Forelimb muscle (tissue), 1 donor: ENCODE data around the gene PRAMEF11. TPM values are rescaled to one million over a fixed set of nuclear protein-coding genes. Genes with fewer than 3 reads are reported as not detected.

Source experiments
- polyA plus RNA-seq: library from polyadenylated mRNA; unstranded; fragments of 120-200 nt; gene quantifications from one replicate; pipeline ENCODE4 v1.2.1, GENCODE V29; 2013; ENCODE audit not compliant: insufficient read length

PRAMEF11 gene
- polyA plus RNA-seq, 1 donor, result not detected

Other genes with a start within 250 kb of the PRAMEF11 start
- gene DHRS3, start 213.2 kb downstream of the PRAMEF11 start, polyA plus RNA-seq, result 13.2 TPM
- not detected for gene AADACL4, start 187.3 kb downstream of the PRAMEF11 start, polyA plus RNA-seq
- gene AADACL3, start 115.3 kb downstream of the PRAMEF11 start, polyA plus RNA-seq, result not detected
- 0.99 TPM for gene CFAP107, start 85.2 kb downstream of the PRAMEF11 start, polyA plus RNA-seq
- gene PRAMEF12, start 57.7 kb downstream of the PRAMEF11 start, polyA plus RNA-seq, result not detected
- not detected for gene PRAMEF1, start 40.0 kb downstream of the PRAMEF11 start, polyA plus RNA-seq
- gene HNRNPCL1, start 17.3 kb upstream of the PRAMEF11 start, polyA plus RNA-seq, result not detected
- not detected for gene PRAMEF2, start 25.7 kb upstream of the PRAMEF11 start, polyA plus RNA-seq
- gene PRAMEF4, start 54.8 kb upstream of the PRAMEF11 start, polyA plus RNA-seq, result not detected
- not detected for gene PRAMEF10, start 66.9 kb upstream of the PRAMEF11 start, polyA plus RNA-seq
- gene PRAMEF7, start 85.2 kb upstream of the PRAMEF11 start, polyA plus RNA-seq, result not detected
- not detected for gene PRAMEF6, start 116.2 kb upstream of the PRAMEF11 start, polyA plus RNA-seq
- gene PRAMEF27, start 225.2 kb upstream of the PRAMEF11 start, polyA plus RNA-seq, result not detected
- not detected for gene HNRNPCL3, start 229.4 kb upstream of the PRAMEF11 start, polyA plus RNA-seq
- not detected for gene PRAMEF25, start 239.4 kb upstream of the PRAMEF11 start, polyA plus RNA-seq